DMS 273 treated with DMSO at 0.1 percent for 48 hours (cell line): ENCODE results near the gene PLXNA2.
A peak's percentile ranks its signal among the peaks of the same experiment; 100 is the strongest.

ENCODE experiments used
- DNase-seq: peaks from one replicate; lab custom pipeline; 2025; lab: John Stamatoyannopoulos, UW

The PLXNA2 gene

DNA sequence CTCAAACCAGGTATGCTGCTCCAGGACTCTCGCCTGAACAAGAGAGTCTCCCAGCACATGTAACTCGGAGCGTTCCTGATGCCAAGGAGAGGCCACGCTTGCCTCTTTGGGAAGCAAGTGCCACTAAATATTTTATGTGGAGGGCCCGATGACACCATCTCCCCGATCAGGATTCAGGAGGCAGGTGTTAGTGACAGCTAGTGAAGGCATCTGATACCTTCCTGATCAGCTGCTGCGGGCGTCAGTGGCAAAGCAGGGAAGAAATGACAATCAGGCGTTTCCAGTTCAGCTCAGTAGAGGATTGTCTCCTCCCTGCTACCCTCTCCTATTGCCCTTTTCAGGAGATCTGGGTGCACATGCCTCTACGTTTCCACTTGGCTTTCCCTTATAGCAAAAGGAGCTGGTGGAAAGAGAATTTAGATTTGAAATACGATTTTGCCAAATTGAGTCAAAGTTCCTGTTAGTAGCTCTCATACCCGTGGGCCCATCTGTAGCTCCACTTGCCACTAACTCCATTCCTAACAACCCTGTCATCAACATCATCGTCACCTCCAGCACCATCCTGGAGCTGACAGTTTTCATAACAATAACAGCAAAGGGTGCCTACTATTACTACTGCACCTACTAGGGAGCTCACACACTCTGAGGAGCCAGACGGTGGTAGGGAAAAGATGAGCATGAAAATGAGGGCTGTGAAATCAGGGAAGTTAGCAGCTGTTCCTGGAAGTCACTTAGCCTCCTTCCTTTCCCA lies 21.6 kb downstream of the PLXNA2 start:
- DNase-seq, result no peak

DNA sequence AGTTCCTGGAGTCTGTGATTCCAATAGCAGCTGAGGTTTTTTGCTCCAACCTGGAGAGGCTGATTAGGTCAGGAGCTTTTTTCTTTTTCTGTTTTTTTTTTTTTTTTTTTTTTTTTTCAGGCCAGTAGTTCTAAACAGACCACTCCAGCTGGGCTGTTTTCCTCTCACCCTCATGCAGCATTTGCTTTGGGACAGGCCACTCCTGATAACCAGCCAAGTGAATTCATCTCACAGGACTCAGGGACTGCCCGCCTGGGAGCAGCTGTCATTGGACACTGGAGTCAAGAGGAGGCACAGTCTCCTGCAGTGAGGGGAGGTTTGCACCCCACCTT lies 22.9 kb downstream of the PLXNA2 start:
- no peak for DNase-seq

DNA sequence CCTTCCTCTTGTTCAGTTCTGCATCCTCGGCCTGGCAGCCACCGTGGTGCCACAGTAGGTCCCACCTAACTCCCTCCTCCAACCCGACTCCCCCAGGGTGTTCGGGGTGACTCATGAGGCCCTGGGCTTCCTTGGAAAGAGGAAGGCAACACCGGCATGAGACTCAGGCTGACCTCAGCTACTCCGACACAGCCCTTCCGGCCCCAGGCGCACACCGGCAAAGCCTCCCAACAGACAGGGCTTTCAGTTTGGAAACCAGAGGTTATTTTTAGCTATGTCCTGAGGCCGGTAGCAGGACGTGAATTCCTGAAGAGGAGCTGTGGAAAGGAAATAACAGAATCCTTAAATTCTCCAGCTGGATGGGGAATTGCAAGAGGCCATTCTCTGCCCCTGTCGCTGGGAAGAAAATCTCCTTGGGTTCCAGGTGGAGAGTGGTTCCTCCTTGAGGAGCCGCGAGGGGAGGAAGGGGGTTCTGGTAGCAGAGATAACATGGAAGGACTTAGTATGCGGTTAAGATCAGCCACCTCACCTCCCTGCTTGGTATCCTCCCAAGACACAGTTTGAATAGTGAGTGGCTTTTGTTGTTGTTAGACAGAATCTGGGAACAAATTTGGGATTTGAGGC lies 24.4 kb downstream of the PLXNA2 start:
- no peak for DNase-seq

DNA sequence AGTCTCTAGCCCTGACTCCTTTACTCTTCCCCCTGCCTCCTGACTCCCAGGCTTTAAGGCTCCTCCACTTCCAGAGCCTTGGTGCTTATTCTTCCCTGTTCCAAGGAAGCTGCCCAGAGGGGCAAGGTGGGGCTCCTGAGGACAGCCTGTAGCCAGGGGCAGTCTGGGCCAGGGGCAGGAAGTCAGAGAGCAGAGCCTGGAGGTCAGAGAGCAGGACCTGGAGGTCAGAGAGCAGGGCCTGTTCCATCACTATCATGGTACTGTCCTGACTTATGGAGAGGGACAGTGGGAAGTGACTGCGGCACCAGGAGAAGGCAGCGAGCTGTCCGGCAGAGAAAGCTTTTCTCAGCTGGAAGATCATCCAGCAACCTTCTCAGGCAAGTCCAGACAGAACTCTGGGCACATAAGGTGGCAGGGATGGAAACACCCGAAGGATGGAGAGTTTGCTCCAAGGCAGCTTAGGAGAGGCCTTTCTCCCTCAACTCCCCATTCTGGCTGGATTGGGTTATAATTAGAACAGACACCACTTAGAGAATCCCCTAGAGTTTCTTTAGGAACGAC lies 25.0 kb downstream of the PLXNA2 start:
- no peak for DNase-seq

DNA sequence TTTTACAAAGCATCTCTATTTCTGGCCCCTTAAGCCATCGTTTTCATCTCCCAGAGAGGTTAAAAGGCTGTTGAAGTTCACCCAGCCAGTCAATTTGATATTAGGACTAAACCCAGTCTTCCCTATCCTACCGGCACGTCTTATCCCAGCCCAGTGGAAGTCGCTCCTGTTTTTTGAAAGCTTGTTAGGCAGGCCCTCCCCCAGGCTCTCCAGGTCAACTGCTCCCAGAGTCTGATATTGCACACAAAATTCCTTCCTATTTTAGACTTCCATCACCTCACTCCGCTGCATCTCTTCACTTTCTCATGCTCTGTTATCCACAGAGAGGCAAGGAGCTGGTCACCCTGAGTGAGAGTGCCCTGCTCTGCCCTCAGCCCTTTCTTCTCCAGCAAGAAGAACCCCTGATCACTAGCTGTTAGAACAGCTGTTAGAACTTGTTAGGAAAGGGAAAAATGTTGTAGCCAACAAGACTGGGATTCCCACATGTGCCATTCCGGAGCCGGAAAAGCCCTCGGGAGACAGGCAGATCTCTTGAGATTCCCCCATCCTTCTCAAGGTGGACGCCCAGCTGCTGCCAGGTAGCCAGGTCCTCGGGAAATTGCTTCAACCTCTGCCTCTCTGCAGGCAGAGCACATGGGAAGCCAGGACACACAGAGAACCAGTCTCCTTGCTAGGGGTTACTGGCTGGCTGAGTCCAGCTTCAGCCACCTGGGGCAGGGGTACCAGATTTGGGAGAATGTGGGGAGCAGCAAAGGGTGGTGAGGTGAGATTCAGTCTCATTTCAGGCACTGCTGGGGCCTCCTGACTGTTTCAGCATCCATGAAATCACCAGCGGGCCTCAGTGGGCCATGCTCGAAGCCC lies 25.7 kb downstream of the PLXNA2 start:
- DNase-seq, result no peak

DNA sequence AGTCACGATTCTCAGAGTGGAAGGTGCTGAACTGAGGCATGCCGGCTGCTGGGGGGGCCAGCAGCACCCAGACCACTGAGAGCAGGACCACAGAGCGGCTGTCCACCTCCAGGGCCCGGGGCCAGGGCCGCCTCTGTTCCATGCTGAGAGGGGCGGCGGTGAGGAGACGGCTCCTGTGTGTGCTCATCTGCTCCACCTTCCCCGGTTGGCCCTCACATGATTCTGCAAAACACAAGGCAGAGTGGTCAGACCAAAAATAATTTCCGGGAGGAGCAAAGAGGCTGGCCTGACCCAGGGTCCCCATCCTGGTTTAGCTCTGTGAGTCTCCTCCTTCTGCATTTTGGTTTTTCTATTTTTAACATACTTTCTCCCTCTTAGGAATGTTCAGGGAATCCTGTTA lies 26.4 kb downstream of the PLXNA2 start:
- no peak for DNase-seq

DNA sequence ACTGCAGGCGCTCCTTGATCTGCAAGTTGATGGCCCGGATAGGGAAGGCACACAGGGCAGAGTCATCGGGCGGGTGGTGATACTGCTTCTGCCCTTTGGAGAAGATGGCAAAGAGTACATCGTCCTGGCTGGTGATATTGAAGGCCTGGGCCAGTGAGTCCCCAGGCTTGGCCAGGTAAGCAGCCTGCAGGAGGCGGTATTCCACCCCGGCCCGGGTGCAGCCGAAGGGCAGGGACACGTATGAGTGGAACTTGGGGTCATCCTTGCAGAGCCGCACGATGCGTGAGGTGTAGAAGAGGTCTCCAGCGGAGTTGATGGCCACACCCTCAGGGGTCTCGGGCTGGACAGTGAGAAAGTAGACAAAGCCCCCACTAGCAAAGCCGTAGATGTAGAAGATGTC lies 27.4 kb downstream of the PLXNA2 start:
- DNase-seq, result no peak

DNA sequence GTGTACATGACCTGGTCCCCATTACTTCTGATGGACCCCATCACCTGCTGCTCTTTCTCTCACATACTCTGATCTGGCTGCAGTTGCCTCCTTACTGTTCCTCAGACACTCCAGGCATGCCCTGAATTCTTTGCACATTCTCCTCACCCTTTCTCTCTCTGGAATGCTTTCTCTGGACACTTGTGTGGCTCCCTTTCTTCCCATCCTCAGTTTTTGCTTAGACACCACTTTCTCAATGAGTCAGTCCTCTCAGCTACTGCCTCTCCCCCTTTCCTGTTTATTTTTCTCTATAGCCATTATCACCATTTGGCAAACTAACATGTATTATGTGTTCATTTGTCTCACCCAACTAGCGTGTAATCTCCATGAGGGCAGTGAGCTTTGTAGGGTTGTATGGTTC lies 28.1 kb downstream of the PLXNA2 start:
- DNase-seq, result no peak

DNA sequence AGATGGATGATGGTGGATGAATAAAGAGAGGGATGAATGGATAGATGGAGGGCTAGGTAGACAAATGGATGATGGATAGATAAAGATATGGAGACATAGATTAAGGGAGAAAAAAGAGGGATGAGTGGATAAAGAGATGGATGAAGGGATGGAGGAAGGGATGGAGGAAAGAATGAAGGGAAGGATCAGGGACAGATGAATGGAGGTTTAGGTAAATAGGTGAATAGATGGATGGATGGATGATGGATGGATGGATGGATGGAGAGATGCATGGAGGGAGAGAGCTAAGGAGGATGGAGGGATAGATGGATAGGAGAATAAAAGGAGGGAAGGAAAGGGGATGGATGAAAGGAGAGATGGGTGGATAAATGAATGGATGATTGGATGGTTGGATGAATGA lies 28.8 kb downstream of the PLXNA2 start:
- no peak for DNase-seq

DNA sequence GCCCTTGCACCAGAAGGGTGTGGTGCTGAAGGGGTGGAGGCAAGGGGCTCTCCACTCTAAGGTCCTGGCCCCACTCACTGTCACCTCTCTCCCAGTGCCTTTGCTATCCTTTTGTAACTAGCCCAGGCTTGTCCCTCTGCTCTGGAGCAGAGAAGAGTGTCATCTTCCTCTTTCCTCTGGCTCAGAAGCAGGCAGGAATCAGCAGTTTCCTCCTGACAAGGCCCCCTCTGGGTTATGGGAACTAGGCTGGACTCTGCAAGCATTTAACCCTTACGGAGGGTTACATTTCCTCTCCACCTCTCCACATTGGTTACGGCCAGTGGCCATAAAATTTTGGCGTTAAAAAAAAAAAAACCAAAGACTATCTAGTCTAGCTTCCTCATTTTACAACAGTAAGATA lies 30.4 kb downstream of the PLXNA2 start:
- no peak for DNase-seq

DNA sequence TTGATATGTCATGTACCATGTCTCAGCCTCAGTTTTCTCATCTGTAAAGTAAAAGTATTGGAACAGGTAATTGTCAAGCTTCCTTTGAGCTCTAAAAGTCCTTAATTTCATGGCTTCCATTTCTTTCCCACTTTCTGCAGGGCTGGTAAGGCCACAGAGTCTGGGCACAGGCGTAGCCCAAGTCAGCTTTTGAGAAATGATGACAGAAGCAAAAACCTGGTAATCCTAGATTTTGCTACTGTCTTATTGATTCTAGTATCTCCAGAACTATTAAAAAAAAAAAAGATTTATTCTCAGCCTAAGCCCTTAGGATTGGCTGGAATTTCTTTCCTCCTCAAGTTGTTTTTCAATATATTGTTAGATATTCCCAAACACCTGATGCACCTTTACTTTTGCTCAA lies 31.3 kb downstream of the PLXNA2 start:
- no peak for DNase-seq

DNA sequence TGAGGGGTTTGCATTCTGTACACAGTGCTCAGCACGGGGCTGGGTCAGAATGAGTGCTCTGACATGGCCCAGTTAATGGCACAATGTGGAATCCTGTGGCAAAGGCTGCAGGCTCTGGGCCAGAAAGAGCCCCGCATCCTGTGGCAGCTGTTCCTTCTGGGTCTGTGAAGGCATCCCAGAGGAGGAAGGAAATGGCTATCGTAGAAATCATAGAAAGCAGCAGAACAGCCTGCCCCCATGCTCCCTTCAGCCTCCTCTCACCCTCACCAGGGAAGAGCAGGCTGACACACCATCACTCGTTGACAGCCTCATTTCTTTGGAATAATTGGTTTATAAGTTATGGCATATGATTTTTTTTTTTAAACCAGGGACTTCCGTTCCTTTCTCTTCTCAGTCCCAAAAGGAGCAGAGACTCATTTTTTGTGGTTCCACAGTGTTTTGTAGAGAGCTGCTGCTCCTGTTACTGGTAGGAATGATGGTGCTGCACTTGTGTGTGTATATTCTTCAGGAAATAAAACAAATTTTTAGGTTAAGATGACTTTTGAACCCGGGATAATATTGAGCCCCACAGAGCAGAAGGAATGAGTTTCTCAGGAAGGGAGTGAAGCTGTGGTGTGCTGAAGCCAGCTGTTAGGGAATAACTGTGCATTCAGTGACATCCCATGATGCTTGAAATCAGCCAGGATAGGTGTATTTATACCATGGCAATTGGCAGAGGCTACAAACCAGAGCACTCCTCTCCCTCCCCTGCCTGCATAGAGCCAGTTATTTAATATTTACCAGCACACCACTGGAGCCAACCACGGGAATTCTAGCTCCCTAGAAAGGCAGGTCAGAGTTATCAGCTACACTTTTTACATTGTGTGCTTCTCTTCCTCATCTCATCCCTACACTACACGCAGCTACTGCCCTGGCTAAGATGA lies 32.0 kb downstream of the PLXNA2 start:
- no peak for DNase-seq

DNA sequence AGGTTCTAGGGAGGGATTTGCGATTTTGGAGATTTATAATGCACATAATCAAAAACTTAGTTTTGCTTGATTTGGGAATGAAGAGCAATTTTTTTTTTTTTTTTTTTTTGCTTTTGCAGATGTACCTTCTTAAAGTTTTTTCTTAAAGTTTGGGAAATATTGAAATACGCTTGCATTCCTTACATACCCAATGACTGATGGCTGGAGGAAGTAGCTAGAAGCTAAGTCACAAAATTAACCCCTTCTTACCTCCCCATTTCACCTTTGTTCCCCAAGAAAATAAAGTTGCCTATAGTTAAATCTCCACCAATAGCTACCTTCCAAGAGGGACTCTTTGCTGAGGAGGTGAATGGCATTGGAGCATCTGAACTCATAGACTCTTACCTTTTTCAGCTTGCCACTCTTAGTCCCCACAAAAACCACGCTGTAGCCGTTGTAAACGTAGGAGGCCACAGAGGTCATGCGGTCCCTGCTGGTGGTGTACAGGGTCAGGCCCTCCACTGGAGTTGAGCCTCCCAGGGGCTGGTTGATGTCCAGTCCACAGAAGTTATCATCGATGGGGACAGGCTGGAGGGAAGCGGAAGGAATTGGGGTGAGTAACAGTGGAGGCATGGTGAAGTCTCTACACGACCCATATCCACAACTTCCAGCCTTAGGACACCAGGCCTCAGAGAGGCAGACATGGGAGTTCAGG lies 34.1 kb downstream of the PLXNA2 start:
- no peak for DNase-seq

DNA sequence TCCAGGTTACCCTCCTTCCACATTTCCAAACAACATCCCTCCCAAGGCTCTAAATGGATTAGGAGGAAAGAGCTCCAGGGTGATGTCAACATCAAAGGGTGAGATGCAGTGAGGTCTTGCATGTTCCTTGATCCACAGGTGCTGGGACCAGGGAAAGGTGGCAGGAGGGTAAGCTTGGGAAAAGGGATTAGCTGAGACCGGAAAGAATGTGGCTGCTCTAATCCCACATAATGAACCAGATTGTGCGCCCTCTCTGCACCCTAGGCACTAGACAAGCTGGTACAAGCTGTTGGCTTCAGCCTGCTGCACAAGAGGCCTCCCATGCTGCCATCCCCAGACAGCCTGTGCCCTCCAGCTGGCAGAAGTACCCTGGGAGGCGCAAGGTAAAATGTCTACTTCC lies 34.9 kb downstream of the PLXNA2 start:
- DNase-seq, result peak; percentile 85

DNA sequence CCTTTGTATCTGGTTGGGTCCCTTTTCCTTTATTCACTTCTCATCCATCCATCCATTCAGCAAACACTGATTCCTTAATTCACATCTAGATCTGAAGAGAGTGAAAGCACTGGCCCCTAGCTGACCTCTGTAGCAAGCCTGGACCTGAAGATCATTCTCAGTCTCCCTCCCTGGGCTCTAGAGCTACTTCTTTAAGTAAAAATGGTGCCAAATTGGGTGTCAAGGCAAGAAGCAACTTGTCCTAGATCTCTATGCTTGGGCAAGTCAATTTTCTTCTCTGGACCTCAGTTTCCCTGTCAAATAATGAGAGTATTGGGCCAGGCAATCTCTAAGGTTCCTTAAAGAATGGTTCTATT lies 36.1 kb downstream of the PLXNA2 start:
- no peak for DNase-seq

DNA sequence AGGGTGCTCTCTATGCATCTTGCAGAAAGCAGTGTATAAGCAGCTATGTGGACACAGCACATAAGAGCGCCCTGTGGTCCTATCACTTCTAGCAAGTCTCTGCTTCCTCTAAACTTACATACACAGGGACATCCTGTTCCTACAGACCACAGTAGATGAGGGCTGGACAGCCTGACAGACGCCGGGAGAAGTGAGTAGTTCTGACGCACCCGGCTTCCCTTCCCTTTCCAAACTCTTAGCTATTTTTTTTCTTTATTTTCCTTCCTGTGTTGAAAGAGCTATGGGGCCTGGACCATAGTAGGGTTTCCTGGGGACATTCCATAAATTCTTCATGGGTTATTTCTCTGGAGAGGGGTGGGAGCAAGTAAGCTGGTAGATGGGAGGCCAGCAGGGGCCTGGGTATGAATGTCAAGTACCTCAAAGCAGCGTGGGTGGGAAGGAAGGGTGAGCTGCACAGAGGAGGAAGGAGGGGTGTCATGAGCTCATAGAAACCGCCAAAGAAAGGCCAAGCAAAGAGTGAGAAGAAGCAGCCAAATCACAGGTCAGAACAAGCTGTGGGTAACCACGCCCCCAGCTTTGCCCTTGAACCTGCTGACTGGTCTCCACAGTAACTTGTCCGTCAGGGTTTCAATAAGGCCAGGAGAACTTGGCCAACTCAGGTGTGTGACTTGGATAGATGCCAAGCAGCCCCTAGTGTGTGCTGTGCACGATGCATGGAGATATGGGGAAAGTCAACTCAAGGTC lies 36.6 kb downstream of the PLXNA2 start:
- no peak for DNase-seq

DNA sequence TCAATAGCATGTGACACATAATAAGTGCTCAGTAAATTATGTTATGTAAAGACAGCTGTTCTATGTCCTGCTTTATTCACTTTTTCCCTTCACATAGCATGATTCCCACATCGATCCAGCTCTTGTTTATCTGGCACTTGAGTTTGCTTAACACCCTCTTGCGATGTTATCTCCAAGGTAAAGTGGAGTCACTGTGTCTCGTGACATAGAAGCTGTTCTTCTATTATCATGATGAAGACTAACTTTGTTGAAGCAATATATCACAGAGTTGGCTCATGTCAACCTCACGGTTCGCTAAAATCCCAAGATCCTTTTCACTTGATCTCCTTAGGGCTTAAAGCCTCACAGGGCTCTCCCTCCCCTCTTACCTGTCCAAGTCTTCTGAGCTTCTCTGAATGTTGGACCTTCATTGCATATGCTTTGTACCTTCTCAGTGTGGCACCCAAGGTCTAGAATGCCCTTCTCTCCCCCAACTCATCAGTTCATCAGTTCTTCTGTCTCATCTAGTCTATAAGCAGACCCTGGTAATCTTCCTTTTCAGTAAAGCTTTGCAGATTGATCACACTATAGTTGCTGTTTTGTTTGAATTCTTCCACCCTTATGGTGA lies 38.0 kb downstream of the PLXNA2 start:
- no peak for DNase-seq

DNA sequence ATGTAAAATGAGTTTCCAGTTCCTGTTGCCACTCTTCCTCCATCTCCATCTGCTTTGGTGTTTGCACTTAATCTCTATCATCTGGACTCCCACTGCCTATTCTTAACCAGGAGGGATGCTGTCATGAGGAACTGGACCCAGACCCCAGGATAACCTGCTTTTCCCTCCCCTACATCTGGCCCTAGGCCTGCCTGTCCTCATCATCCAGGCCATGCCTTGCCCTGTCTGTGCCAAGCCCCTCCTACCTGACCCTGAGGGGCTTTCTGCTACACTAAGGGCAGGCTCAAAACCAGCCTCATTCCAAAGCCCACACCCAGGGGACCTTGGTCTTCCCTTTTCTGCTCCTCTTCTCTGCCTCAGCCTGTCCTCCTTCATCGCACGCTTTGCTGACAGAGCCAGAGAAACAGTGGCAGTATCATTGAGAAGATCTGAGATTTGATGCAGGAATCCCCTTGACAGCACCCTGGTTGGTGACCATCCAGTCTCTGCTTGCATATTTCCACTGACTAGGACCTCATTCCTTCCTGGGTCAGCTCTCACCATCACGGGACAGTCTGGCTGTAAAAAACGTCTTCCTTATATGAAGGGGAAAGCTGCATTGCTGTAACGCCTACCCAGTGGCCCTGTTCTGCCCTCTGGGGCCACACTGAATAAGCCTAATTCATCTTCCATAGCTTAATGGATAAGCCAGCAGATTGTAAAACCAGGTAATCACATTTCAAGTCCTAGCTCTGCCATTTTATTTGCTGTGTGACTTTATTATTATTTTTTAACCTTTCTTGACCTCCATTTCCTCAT lies 38.8 kb downstream of the PLXNA2 start:
- DNase-seq, result no peak

DNA sequence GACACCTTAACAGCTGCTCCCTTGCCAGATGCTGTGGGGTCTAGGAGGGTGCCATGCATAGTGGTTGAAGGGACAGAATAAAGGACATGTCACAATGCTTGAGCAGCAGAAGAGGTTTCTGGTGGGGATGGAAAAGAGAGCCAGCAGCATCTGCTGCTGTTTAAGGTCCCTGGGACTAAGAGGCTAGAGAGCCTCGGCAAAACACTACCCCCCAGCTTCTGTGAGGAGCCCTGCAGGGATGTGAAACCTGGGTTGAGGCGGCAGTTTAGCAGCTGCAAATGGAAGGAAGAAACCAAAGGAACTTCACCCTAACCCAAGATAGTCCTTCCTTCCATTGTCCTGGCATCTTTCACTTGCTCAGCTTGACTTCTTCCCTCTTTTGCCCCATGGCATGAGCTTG lies 39.4 kb downstream of the PLXNA2 start:
- no peak for DNase-seq
